Measurements from ENCODE around the gene CDC73. TPM values are rescaled to one million over a fixed set of nuclear protein-coding genes. Genes with fewer than 3 reads are reported as not detected.

Gene CDC73
- total and polyA plus RNA-seq, 2 experiments from 2014 or later = 25.6 to 45.8 TPM

DNA sequence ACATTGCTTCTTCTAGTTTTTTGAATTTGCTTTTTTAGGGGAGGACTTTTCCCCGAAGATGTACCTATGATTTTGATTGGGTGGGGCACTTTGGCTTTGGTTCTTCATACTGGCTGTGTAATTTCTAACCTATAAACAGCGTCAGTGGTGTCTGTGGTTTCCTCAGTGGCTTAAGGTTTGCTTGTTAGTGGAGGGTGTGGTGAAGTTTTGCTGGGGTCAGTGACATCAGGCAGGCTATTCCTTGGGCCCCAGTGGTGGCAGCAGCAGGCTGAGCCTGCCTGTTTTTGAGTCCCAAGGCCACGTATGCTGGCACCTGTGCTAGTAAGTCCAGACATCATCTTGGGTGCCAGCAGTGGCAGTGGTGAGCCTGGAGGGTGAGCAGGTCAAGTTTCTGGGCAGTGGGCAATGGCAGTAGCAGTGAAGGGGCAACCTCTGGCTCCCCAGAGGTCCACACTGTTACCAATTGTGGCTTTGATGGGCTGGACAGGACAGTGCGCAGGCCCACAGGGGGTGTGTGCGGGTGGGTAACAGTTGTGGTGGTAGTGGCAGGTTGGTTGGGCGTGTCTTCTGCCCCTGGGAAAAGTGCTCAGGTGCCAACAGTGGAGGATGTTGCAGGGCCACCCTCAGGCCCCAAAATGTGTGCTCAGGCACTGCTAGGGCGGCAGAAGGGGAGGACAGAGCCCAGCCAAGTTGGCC lies 119.4 kb downstream of the CDC73 start:
- H3K4me3 ChIP-seq = no peak overlapping the region
- DNase-seq (ENCODE audit: low read depth in 1 of 2, low spot score in 1 of 2) = no peak
- TF ChIP-seq, protein P1, sequence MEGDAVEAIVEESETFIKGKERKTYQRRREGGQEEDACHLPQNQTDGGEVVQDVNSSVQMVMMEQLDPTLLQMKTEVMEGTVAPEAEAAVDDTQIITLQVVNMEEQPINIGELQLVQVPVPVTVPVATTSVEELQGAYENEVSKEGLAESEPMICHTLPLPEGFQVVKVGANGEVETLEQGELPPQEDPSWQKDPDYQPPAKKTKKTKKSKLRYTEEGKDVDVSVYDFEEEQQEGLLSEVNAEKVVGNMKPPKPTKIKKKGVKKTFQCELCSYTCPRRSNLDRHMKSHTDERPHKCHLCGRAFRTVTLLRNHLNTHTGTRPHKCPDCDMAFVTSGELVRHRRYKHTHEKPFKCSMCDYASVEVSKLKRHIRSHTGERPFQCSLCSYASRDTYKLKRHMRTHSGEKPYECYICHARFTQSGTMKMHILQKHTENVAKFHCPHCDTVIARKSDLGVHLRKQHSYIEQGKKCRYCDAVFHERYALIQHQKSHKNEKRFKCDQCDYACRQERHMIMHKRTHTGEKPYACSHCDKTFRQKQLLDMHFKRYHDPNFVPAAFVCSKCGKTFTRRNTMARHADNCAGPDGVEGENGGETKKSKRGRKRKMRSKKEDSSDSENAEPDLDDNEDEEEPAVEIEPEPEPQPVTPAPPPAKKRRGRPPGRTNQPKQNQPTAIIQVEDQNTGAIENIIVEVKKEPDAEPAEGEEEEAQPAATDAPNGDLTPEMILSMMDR (IDR thresholded peaks at IDR 0.05; ENCODE audit: low read depth, low read length) = no peak
- no peaks in the 10 kb centered on the region for H3K9me3 ChIP-seq (ENCODE audit: low read depth)
- peaks cover 2% of the 10 kb centered on the region for H3K36me3 ChIP-seq
- H3K4me1 ChIP-seq (ENCODE audit: low read depth) = no peaks in the 10 kb centered on the region
- H3K27me3 ChIP-seq = no peaks in the 10 kb centered on the region
- no peak overlapping the region for H3K27ac ChIP-seq

DNA sequence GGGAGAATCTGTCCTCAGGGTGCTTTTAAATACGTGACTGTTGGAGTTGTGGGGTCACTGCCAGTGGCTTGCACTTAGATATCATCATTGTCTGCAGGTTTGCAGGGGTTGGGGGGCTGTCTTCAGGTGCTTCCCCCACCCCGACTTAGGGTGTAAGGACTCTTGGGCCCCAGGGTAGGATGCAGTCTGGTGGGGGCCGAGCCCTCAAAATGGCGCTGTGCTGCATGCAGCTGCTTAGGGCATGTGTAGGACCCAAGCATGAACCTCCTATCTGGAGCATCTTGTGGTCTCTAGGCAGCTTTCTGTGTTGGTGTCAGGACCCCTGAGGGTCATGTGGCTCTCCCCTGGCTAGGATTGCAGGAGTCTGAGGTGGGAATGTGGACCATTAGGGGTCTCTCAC lies 120.2 kb downstream of the CDC73 start:
- no peak for DNase-seq (ENCODE audit: low read depth in 1 of 2, low spot score in 1 of 2)
- TF ChIP-seq, protein P1 (IDR thresholded peaks at IDR 0.05; ENCODE audit: low read depth, low read length) = no peak
- H3K36me3 ChIP-seq = no peaks in the 10 kb centered on the region

DNA sequence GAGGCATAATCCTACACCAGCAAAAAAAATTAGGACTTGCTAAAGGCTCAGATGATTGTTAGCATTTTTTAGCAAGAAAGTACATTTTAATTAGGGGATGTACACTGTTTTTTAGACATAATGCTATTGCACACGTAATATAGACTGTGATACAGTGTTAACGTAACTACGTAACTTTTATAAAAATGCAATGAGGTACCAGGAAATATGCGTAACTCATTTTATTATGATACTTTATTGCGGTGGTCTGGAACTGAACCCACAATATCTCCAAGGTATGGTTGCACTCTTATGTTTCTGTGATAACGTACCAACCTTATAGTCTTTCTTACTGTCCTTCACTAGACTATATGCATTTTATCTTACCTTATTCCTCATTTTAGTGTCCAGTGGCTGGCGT lies 127.4 kb downstream of the CDC73 start:
- Histone ChIP-seq H3K9me3 (ENCODE audit: low read depth) (no peaks in the 10 kb centered on the region), H3K36me3 (peaks cover 10% of the 10 kb centered on the region), H3K27ac (no peak overlapping the region), H3K27me3 (no peaks in the 10 kb centered on the region), H3K4me3 (no peak overlapping the region), H3K4me1 (ENCODE audit: low read depth) (no peaks in the 10 kb centered on the region)
- TF ChIP-seq, protein P1 (IDR thresholded peaks at IDR 0.05; ENCODE audit: low read depth, low read length) = no peak
- DNase-seq (ENCODE audit: low read depth in 1 of 2, low spot score in 1 of 2) = no peak

More for the DNA sequence above, 120.2 kb downstream of the CDC73 start:
- Histone ChIP-seq H3K9me3 (ENCODE audit: low read depth) (no peaks in the 10 kb centered on the region), H3K4me1 (ENCODE audit: low read depth) (no peaks in the 10 kb centered on the region), H3K27ac (no peak overlapping the region), H3K4me3 (no peak overlapping the region), H3K27me3 (no peaks in the 10 kb centered on the region)

GRCh38 chr1:193251950-193252349 lies 130.1 kb downstream of the CDC73 start:
- H3K4me3 ChIP-seq = no peak overlapping the region
- H3K36me3 ChIP-seq = peaks cover 10% of the 10 kb centered on the region
- peaks cover 4% of the 10 kb centered on the region for H3K4me1 ChIP-seq (ENCODE audit: low read depth)
- no peak overlapping the region for H3K27ac ChIP-seq
- DNase-seq (ENCODE audit: low read depth in 1 of 2, low spot score in 1 of 2) = no peak
- TF ChIP-seq, protein P1 (IDR thresholded peaks at IDR 0.05; ENCODE audit: low read depth, low read length) = no peak
- no peaks in the 10 kb centered on the region for H3K27me3 ChIP-seq
- no peaks in the 10 kb centered on the region for H3K9me3 ChIP-seq (ENCODE audit: low read depth)

GRCh38 chr1:193256019-193256418 lies 134.2 kb downstream of the CDC73 start:
- DNase-seq (ENCODE audit: low read depth in 1 of 2, low spot score in 1 of 2) = no peak
- H3K27me3 ChIP-seq = no peaks in the 10 kb centered on the region
- peaks cover 17% of the 10 kb centered on the region for H3K4me1 ChIP-seq (ENCODE audit: low read depth)
- H3K27ac ChIP-seq = no peak overlapping the region
- H3K36me3 ChIP-seq = no peaks in the 10 kb centered on the region
- no peak overlapping the region for H3K4me3 ChIP-seq
- TF ChIP-seq, protein P1 (IDR thresholded peaks at IDR 0.05; ENCODE audit: low read depth, low read length) = no peak
- H3K9me3 ChIP-seq (ENCODE audit: low read depth) = no peaks in the 10 kb centered on the region

Data from cardiac muscle cell (in vitro differentiated cells and primary cell).